HTR-8/SVneo (cell line): ENCODE data around the gene SGF29.
"Not testable (repeated sequence)": the region's sequence is repeated elsewhere in the genome, so short reads cannot be mapped to it uniquely, and the experiment has no call there.

Source experiments
- DNase-seq: peaks from one replicate; pipeline ENCODE4 v3.0.0; 2011; ENCODE audit warnings: low spot score, mixed read lengths; ENCODE audit not compliant: insufficient read length
- FAIRE-seq: peaks from 2 replicates; lab custom pipeline; 2011; peaks lifted over from hg19 to GRCh38; lab: Jason Lieb, UNC

The SGF29 gene

DNA sequence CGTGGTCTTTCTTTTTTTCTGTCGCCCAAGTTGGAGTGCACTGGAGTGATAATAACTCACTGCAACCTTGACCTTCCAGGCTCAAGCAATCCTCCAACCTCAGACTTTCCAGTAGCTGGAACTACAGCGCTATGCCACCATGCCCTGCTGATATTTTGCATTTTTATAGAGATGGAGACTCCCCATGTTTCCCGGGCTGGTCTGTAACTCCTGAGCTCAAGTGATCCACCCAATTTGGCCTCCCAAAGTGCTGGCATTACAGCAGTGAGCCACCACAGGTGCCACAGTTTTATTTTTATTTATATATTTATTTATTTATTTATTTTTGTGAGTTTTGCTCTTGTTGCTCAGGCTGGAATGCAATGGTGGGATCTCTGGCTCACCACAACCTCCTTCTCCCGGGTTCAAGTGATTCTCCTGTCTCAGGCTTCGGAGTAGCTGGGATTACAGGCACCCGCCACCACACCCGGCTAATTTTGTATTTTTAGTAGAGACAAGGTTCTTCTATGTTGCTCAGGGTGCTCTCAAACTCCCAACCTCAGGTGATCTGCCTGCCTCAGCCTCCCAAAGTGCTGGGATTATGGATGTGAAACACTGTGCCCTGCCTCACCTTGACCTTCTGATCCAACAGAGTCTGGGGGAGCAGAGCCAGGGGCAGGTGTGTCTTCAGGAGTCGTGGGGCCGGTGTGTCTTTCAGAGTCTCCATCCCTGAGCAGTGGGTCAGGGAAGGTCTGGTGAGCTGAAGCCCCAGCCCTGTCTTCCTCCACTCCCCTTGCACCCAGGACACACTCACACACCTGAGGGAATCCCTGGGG is 54.2 kb downstream of the SGF29 start:
- DNase-seq, FAIRE-seq: not testable (repeated sequence)

DNA sequence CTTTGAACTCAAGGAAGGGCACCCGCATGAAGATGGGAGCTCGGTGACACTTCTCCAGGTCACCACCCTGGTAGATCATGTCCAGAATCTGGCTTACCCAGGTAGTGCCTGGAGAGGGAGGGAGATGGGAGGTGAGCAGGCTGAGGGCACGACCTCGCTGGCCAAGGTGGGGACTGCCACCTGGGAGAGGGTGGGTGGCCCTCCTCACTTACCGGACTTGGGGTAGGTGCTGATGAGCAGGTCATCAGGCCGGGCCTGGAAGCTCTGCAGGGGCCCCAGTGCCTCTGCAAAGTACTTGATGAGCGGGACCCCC is 54.7 kb downstream of the SGF29 start:
- FAIRE-seq, DNase-seq: not testable (repeated sequence)

DNA sequence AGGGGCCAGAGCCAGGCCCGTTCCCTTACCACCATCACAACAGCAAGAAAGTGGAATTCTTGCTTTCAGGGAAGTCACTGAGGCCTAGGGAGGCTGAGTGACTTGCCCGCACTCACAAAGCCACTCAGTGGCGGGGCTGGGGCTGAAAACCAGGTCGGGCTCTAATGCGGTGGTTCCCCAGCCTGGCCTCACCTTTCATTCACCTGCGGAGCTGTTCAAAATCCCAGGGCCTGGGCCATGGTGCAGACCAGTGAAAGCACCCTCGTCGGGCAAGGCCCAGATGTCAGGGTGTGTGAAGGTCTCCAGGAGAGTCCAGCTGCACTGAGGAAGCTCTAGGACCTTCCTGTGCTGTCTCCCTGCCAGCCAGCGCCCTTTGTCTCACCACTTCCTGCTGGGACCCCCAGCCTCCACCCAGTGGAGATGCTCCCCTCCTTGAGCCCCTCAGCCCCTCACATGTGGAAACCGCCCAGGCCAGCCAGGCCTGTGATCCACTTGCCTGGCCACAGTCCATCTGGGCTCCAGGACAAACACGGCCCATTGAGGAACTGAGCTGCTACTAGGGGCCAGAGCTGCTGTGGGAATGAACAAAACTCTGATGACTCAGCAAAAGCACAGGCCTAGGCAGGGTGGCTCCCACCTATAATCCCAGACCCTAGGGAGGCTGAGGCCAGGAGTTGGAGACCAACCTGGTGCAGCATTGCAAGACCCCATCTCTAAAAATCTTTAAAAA is 55.3 kb downstream of the SGF29 start:
- FAIRE-seq, DNase-seq: not testable (repeated sequence)

DNA sequence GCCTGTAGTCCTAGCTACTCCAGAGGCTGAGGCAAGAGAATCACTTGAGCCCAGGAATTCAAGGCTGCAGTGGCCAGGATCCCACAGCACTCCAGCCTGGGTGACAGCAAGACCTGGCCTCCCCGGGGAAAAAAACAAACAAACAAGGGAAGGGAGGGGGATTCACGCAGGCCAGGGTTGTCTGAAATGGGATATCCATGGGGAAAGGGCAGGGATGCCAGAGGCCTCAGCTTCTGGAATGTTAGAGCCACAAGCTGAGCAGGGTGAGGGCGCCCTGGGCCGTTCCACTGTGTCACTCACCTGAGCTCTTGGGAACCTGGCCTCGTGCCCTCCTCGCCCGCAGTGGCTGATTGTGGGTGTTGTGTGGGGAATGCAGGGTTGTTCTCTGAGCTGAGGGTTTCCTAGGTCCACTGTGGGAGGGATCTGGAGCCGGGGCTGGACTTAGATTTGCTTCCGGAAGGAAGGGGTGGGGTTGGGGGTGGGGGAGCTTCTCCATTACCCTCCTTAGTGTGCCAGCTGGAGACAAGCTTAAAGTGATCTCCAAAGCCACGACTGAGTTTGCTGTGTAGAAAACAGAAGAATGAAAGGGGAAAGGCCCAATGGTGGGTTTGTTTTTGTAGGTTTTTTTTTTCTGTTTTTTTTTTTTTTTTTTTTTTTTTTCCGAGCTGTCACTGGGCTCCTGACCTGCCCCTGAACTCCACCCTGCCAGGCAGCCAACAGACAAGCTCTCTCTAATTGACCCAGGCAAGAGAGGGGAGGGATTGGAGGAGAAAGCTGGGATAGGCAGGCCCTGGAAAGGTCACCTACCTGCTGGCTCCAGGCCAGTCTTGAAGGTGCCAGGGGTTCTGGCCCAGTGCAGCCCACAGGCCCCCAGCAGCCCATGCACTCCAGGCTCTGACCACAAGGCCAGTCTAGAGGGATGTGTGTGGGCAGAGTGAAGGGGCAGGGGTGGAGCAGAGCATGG is 56.2 kb downstream of the SGF29 start, which contains the start of gene SULT1A1:
Gene SULT1A1, minus strand, starts transcription at position 414 of the 964 bp plus-strand sequence. CDS start 1,189 bp downstream, outside the sequence.
- no peak for FAIRE-seq
- DNase-seq: no peak

GRCh38 chr16:28610595-28611191 is 57.0 kb downstream of the SGF29 start:
- FAIRE-seq (no peak), DNase-seq (no peak)

GRCh38 chr16:28612359-28613280 is 58.9 kb downstream of the SGF29 start:
- FAIRE-seq, DNase-seq: not testable (repeated sequence)

GRCh38 chr16:28613912-28614311 is 60.2 kb downstream of the SGF29 start:
- not testable (repeated sequence) for FAIRE-seq, DNase-seq

DNA sequence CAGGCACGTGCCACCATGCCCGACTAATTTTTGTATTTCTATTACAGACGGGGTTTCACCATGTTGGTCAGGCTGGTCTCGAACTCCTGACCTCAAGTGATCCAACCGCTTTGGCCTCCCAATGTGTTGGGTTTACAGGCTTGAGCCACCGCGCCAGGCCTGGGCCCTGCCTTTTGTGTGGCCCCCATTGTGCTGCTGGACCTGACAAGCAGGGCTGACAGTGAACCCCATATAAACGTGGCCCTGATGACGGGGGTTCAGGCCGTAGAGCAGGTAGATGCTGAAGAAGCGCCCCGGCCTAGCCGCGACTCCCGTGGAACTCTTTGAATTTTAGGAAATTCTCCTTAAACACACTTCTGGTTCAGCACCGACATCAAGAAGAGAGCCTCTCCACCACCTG is 60.8 kb downstream of the SGF29 start:
- DNase-seq, FAIRE-seq: not testable (repeated sequence)

GRCh38 chr16:28615486-28616223 is 61.9 kb downstream of the SGF29 start:
- DNase-seq, FAIRE-seq: not testable (repeated sequence)

DNA sequence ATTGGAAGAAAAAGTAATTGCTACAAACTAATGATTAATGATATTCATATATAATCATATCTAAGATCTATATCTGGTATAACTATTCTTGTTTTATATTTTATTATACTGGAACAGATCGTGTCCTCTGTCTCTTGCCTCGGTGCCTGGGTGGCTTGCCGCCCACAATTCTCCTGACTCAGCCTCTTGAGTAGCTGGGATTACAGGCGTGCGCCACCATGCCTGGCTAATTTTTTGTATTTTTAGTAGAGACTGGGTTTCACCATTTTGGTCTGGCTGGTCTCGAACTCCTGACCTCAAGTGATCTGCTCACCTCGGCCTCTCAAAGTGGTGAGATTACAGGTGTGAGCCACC is 62.5 kb downstream of the SGF29 start:
- FAIRE-seq, DNase-seq: not testable (repeated sequence)

DNA sequence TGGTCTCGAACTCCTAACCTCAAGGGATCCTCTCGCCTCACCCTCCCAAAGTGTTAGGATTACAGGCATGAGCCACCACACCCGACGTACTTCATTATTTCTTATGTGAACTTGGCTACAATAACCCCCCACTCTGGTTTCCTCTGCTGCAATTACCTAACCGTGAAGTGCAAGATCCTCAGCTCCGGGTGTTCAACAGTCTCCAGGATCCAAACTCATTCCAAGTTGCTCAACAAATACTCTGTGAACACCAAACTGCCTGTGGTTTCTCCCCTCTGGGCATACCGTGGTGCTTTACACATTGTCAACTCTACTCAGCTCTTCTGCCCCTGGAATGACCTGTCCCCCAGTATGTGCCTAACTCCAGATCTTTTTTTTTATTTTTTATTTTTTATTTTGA is 62.9 kb downstream of the SGF29 start:
- no peak for FAIRE-seq
- no peak for DNase-seq

DNA sequence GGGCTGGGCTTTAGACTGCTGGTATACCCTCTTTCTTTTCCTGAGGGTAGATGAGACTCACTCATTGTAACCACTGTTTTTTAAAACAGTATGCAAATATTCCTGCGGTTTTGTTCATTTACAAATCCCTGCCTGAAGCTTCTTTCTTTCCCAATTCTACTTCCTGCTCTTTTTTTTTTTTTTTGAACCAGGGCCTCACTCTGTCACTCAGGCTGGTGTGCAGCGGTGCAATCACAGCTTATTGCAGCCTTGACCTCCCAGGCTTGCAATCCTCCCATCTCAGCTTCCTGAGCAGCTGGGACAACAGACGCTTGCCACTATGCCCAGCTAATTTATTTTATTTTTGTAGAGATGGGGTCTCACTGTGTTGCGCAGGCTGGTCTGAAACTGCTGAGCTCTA is 64.2 kb downstream of the SGF29 start:
- DNase-seq (no peak), FAIRE-seq (no peak)

DNA sequence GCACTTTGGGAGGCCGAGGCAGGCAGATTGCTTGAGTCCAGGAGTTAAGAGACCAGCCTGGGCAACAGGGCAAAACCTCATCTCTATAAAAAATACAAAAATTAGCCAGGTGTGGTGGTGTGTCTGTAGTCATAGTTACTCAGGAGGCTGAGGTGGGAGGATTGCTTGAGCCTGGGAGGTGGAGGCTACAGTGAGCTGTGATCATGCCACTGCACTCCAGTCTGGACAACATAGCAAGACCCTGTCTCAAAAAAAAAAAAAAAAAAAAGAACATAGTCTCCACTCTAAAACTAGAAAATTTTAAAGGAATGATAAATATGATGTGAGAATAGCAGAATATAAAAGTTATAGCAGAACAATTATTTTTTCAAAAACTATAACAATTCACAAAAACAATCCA is 66.6 kb downstream of the SGF29 start:
- DNase-seq, FAIRE-seq: not testable (repeated sequence)

DNA sequence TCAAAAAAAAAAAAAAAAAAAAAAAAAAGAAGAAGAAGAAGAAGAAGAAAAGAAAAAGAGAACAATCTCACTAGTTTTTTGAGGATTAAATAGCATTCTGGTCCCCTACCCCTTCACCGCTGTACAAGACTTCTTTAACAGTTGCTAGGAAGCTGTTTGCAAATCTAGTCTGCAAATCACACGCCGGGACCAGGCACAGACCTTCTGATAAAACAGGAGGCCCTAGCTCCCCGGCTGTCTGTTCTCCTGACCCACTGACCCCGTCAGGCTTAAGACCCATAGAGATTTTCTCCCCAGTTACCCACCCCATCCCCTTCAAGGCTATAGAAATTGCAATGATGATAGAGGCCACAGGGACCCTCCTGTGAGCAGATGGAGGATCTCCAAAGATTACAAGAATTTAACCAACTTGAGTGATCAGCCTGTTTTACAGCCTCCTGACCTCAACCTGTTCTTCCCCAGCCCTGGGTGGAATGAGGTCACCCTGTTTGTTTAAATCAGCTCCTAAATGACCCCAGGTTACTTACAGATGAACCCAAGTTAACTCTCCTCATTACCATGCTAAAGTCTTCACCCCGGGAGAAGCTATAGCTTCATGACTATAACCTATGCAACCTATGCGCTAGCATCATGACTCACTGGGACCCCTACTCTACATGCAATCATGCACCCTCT is 67.9 kb downstream of the SGF29 start:
- FAIRE-seq: no peak
- no peak for DNase-seq

- not testable (repeated sequence) for DNase-seq, FAIRE-seq
Observed at GRCh38 chr16:28622532-28623171, 68.9 kb downstream of the SGF29 start.

- FAIRE-seq: no peak
- DNase-seq: no peak
Observed at GRCh38 chr16:28623172-28623711, 69.5 kb downstream of the SGF29 start.

DNA sequence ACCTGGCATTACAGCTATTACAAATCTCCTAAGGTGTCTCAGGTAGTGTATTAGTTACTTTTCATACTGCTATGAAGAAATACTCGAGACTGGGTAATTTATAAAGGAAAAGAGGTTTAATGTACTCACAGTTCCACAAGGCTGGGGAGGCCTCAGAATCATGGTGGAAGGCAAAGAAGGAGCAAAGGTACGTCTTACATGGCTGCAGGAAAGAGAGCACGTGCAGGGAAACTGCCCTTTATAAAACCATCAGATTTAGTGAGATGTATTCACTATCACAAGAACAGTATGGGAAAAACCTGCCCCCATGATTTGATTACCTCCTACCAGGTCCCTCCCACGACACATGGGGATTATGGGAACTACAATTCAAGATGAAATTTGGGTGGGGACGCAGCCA is 77.2 kb downstream of the SGF29 start:
- not testable (repeated sequence) for DNase-seq, FAIRE-seq
